GM12872 (cell line): ENCODE data around the gene PNMA6A.

Source experiments
- TF ChIP-seq, protein P1 (sequence below): IDR thresholded peaks from 3 replicates; pipeline ENCODE4 v1.5.1; 2011; ENCODE audit warnings: low read depth, mild to moderate bottlenecking, low read length, moderate library complexity; ENCODE audit not compliant: insufficient read depth

The PNMA6A gene

DNA sequence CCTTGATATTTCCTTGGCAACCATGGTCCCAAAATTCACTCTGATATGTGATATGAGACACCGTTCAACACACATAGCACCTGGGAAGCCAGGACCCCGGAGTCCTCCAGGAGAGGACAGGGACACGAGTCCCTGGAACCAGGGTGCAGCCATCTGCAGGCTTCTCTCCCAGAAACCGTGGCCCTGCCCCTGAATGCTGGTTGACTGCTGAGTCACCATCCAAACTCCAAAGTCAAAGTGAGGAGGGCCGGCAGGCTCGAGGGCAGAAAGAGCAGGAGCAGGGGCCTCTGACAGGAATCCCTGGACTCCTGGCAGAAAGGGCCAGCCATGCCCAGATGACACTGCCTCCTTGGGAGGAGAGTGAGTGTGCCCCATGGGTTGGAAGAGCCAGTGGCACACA is 6.9 kb upstream of the PNMA6A start:
- TF ChIP-seq, protein P1, sequence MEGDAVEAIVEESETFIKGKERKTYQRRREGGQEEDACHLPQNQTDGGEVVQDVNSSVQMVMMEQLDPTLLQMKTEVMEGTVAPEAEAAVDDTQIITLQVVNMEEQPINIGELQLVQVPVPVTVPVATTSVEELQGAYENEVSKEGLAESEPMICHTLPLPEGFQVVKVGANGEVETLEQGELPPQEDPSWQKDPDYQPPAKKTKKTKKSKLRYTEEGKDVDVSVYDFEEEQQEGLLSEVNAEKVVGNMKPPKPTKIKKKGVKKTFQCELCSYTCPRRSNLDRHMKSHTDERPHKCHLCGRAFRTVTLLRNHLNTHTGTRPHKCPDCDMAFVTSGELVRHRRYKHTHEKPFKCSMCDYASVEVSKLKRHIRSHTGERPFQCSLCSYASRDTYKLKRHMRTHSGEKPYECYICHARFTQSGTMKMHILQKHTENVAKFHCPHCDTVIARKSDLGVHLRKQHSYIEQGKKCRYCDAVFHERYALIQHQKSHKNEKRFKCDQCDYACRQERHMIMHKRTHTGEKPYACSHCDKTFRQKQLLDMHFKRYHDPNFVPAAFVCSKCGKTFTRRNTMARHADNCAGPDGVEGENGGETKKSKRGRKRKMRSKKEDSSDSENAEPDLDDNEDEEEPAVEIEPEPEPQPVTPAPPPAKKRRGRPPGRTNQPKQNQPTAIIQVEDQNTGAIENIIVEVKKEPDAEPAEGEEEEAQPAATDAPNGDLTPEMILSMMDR = no peak

DNA sequence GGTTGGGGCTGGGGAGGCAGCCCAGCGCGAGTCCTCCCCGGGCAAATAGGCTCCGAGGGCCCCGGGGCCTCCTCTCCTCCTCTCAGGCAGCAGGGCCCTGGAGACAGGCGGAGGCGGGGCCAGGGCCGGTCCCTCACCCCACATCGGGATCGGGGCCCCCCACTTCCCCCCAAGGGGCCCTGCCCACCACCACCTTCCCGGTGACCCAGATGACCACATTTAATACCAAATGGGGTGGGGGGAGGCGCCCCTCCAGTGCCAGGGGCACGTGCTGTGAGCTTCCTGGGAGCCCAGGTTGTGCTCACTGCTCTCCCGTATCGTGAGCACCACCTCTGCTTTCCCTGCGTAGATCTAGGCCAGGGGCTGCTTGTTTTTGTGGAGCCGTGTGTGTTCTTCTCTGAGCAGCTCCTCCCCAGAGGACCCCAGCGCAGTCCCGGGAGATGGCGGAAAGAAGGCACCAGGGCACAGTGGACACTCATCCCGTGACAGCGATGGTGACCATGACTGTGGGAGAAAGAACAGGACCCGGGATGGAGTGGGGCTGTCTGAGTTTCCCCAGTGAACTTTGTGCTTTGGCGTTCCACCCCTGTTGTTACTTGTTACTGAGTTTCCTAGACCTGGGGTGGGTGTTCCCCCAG is 2.1 kb downstream of the PNMA6A start:
- TF ChIP-seq, protein P1 = no peak

DNA sequence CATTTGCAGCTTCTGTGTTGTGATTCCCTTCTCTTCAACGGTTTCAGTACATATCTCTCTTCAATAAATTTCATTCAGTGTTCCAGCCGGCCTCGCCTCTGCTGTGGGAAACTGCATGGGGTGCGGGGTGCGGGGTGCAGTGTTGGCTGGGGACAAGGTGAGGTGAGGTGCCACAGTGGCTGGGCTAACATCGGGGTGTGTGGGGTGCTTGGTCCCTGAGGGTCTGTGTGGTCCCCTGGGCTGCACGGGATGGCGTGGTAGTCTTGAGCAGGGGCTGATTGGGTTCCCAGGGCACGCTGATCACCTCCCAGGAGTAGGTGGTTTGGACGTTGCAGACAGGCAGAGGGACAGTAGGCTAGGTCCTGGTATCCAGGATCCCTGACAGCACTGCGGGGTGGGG is 2.7 kb downstream of the PNMA6A start:
- TF ChIP-seq, protein P1 = no peak

DNA sequence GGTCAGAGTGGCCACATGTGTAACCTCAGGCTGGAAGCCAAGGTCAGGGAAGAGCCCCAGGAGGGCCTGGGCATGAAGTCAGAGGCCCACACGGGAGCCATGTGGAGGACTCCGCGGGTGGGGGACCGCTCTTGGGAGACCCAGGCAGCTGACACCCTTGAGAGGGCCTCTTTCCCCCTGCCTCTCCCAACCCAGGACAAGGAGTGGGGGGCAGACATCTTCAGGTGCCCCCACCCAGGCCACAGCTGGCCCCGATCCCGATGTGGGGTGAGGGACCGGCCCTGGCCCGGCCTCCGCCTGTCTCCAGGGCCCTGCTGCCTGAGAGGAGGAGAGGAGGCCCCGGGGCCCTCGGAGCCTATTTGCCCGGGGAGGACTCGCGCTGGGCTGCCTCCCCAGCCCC is 3.1 kb downstream of the PNMA6A start:
- TF ChIP-seq, protein P1 = no peak

DNA sequence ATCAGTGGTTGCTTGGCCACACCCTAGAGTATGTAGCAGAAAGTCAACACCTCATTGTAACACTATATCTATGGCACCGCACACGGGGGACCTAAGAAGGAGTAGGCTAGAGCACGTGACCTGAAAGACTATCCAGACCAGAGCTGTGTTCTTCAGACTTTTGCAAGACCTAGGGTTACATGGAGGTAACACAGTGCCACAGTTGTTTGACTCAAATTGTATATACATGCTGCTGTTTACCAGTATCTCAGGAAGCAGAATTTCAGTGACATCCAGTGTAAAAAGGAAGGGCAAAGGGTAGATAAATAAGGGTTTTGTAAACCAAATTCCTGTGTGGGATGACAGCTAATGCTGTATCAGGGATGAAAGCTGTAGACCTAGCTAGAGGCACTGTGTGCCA is 30.2 kb downstream of the PNMA6A start:
- TF ChIP-seq, protein P1 = no peak
